ENCODE results near the gene ATP2B2.

DNA sequence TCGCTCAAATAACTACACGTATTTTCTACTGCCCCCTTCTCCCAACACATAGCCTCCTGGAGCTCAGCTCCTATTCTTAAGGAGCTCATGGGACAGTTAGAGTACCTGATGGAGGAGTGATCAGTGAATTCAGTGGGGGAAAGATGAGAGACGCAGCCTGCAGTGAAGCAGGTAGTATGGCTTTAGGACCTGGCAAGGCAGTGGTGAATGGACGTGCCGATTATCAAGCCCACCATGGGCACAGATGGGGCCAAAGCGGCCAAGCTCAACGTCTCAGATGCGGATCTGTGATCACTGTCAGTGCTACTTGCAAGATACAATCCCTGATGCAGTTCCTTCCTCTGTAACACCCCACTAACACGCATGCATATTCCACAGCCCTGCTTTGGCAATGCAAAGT, 45.8 kb upstream of the ATP2B2 start:
- TF ChIP-seq, protein P1, sequence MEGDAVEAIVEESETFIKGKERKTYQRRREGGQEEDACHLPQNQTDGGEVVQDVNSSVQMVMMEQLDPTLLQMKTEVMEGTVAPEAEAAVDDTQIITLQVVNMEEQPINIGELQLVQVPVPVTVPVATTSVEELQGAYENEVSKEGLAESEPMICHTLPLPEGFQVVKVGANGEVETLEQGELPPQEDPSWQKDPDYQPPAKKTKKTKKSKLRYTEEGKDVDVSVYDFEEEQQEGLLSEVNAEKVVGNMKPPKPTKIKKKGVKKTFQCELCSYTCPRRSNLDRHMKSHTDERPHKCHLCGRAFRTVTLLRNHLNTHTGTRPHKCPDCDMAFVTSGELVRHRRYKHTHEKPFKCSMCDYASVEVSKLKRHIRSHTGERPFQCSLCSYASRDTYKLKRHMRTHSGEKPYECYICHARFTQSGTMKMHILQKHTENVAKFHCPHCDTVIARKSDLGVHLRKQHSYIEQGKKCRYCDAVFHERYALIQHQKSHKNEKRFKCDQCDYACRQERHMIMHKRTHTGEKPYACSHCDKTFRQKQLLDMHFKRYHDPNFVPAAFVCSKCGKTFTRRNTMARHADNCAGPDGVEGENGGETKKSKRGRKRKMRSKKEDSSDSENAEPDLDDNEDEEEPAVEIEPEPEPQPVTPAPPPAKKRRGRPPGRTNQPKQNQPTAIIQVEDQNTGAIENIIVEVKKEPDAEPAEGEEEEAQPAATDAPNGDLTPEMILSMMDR (IDR thresholded peaks at IDR 0.05) = no peak
- TF ChIP-seq POLR2A (IDR thresholded peaks at IDR 0.05) = no peak

Data from thyroid gland (tissue), 4 donors.